Brain microvascular endothelial cell (primary cell): ENCODE data around the gene ZNF234.

ENCODE experiments used
- DNase-seq: peaks from one replicate; pipeline ENCODE4 v3.0.0-alpha.2; 2020
- H3K27ac ChIP-seq: fragments of 250-450 bp; sonication (Bioruptor Pico); 2 replicates; pipeline ENCODE4 v1.5.1; 2020; ENCODE audit warnings: mild to moderate bottlenecking, moderate library complexity
- H3K27me3 ChIP-seq: fragments of 250-450 bp; sonication (Bioruptor Pico); replicated peaks from 2 replicates; pipeline ENCODE4 v1.5.1; 2020; ENCODE audit warnings: mild to moderate bottlenecking
- H3K36me3 ChIP-seq: fragments of 250-450 bp; sonication (Bioruptor Pico); replicated peaks from 2 replicates; pipeline ENCODE4 v1.5.1; 2020; ENCODE audit warnings: mild to moderate bottlenecking
- H3K4me3 ChIP-seq: 2 replicates; pipeline ENCODE4 v1.5.1; 2011; ENCODE audit warnings: low read depth, mild to moderate bottlenecking, control low read depth, low read length, moderate library complexity
- CTCF ChIP-seq: IDR thresholded peaks from 2 replicates; pipeline ENCODE4 v1.5.1; 2011; ENCODE audit warnings: low read depth, mild to moderate bottlenecking, moderate library complexity, low read length, control low read depth, inconsistent platforms; ENCODE audit errors: missing control alignments
- in situ Hi-C: cut with HindIII; loops from 2 replicates; pipeline ENCODE4 v1.10.0; 2017; ENCODE audit warnings: low sequenced_read_pairs, low pct_ligation_motif_present

ZNF234 gene

GRCh38 chr19:44142059-44142433 lies 692 bp downstream of the ZNF234 start:
- peak; percentile 23 for DNase-seq
- TF ChIP-seq CTCF, result no peak
- H3K4me3 ChIP-seq, result peak overlapping the region; percentile 88
- in situ Hi-C loops, result no loop called here
- H3K27me3 ChIP-seq, result no peaks in the 10 kb centered on the region
- peak overlapping the region; percentile 38 for H3K27ac ChIP-seq
- H3K36me3 ChIP-seq, result peaks cover 10% of the 10 kb centered on the region

GRCh38 chr19:44149776-44150175 lies 8.4 kb downstream of the ZNF234 start:
- no peak for TF ChIP-seq CTCF
- peaks cover 54% of the 10 kb centered on the region for H3K36me3 ChIP-seq
- DNase-seq, result no peak
- in situ Hi-C loops, result no loop called here
- H3K27me3 ChIP-seq, result no peaks in the 10 kb centered on the region
- H3K27ac ChIP-seq, result no peak overlapping the region
- H3K4me3 ChIP-seq, result no peak overlapping the region

DNA sequence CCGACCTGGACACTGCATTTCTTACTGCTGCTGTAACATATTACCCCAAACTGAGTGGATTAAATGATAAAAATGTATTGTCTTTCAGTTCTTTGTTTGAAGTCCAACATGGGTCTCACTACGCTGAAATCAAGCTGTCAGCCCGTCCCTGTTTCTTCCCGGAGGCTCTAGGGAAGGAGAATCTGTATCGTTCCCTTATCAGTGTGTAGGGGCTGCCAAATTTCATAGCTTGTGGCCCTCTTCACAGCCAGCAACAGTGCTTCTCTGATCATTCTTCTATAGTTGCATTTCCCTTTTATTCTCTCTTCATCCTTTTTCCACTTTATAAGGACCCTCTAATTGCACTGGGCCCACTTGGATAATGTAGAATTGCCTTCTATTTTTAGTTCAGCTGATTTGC lies 10.1 kb downstream of the ZNF234 start:
- peaks cover 58% of the 10 kb centered on the region for H3K36me3 ChIP-seq
- no peak overlapping the region for H3K27ac ChIP-seq
- in situ Hi-C loops, result no loop called here
- TF ChIP-seq CTCF, result no peak
- DNase-seq, result no peak
- H3K27me3 ChIP-seq, result no peaks in the 10 kb centered on the region
- H3K4me3 ChIP-seq, result no peak overlapping the region

- no peak for TF ChIP-seq CTCF
- in situ Hi-C loops, result no loop called here
- Histone ChIP-seq H3K4me3 (no peak overlapping the region), H3K36me3 (peaks cover 46% of the 10 kb centered on the region), H3K27ac (no peak overlapping the region), H3K27me3 (no peaks in the 10 kb centered on the region)
- no peak for DNase-seq
Observed at GRCh38 chr19:44156475-44156874, 15.1 kb downstream of the ZNF234 start.

GRCh38 chr19:44163789-44164188 lies 22.4 kb downstream of the ZNF234 start:
- in situ Hi-C loops, result no loop called here
- no peak overlapping the region for H3K27ac ChIP-seq
- no peak for TF ChIP-seq CTCF
- no peak for DNase-seq
- H3K4me3 ChIP-seq, result no peak overlapping the region
- H3K36me3 ChIP-seq, result peaks cover 7% of the 10 kb centered on the region
- no peaks in the 10 kb centered on the region for H3K27me3 ChIP-seq

DNA sequence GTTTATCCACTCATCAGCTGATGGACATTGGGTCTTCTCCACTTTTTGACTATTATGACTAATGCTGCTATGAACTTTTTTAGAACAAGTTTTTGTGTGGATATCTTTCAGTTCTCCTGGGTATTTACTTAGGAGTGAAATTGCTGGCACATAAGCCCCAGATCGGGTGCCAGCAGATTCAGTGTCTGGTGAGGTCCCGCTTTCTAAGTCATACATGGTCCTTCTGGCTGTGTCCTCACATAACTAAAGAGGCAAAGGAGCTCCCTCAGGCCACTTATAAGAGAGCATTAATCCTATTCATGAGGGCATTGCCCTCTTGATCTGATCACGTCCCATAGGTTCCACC lies 22.9 kb downstream of the ZNF234 start:
- in situ Hi-C loops, result no loop called here
- no peak for TF ChIP-seq CTCF
- Histone ChIP-seq H3K27me3 (no peaks in the 10 kb centered on the region), H3K4me3 (peak overlapping the region; percentile 89), H3K36me3 (peaks cover 10% of the 10 kb centered on the region), H3K27ac (peak overlapping the region; percentile 30)
- DNase-seq, result no peak
